GM12878 (cell line): Measurements from ENCODE around the gene NEK10.

ENCODE experiments used
- MEF2B ChIP-seq: fragments of 450-650 bp; IDR thresholded peaks from 2 replicates; pipeline ENCODE4 v1.6.1; 2018; ENCODE audit warnings: mild to moderate bottlenecking, moderate library complexity; ENCODE audit not compliant: partially characterized antibody, poor library complexity, severe bottlenecking
- MYB ChIP-seq: fragments of 150-350 bp; IDR thresholded peaks from 2 replicates; pipeline ENCODE4 v1.6.1; 2014; ENCODE audit warnings: mild to moderate bottlenecking, low read depth, low read length, borderline replicate concordance
- POLR2A ChIP-seq: IDR thresholded peaks from 2 replicates; pipeline ENCODE4 v1.6.1; 2011; ENCODE audit warnings: low read depth, mild to moderate bottlenecking, low read length
- SIN3A ChIP-seq: IDR thresholded peaks from 2 replicates; pipeline ENCODE4 v1.6.1; 2012; ENCODE audit warnings: low read depth, low read length, improper control_type of control experiment
- ZNF217 ChIP-seq: fragments of 450-650 bp; IDR thresholded peaks from 2 replicates; pipeline ENCODE4 v1.6.1; 2017; ENCODE audit warnings: antibody characterized with exemption, mild to moderate bottlenecking

DNA sequence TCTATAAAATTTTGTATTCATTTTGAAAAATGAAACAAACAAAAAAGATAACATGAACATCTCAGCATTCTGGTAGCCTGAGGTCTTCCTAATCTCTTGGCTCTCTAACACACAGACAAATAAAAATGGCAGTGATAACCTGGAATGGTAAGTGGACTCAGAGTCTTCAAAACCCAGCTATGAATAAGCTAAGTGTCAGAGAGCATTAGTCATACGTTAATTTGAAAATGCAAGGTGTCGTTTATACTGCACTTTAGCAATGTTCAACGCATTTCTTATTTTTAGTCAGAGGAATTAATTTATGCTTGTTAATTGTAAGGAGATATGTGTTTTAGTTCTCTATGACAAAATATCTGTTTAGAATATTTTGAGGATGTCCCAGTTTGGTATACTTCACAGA is 294.3 kb downstream of the NEK10 start:
- TF ChIP-seq MYB (no peak), ZNF217 (no peak), POLR2A (no peak), SIN3A (no peak), MEF2B (no peak)
